ENCODE measurements around the gene PPARG.

The PPARG gene

DNA sequence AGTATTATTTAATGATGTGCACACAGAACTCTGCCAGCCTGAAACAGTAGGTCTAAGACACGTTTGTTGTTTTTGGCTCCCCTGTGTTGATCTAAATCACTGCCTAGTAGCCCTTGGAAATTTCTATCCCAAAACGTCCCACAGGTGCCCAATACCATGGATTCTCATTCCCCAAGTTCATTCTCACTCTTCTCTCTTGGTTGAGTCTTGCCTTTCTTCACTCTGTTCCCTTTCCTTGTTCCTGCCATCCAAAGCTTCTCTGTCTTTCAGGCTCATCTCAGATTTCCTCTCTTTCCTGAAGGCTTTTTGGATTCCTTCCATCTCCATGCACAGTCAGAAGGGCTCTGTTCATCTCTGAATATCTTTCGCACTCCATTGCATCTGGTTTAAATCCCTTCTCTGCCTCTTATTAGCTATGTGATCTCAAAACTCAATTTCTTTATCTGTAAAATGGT, 54.2 kb downstream of the PPARG start:
- no peak for DNase-seq (ENCODE audit: low read depth in 2 of 2)

DNA sequence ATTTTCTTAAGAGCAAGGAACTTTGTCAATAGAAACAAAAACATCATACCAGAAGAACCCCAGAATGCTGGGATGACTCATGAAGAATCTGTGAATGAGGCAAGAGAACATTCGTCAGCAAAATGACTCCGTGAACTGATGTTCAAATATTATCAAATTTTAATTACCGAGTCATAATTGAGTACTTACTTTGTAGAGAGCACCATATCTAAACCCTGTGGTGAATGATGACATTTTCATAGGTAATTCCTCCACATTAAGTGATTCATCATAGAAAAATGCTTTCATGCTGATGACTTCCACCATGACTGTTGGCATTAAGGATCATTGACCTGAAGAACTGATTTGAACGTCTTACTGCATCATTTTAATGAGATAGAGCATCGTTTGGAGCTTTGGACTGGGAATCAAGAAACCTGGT, 56.3 kb downstream of the PPARG start:
- DNase-seq (ENCODE audit: low read depth in 2 of 2) = no peak

DNA sequence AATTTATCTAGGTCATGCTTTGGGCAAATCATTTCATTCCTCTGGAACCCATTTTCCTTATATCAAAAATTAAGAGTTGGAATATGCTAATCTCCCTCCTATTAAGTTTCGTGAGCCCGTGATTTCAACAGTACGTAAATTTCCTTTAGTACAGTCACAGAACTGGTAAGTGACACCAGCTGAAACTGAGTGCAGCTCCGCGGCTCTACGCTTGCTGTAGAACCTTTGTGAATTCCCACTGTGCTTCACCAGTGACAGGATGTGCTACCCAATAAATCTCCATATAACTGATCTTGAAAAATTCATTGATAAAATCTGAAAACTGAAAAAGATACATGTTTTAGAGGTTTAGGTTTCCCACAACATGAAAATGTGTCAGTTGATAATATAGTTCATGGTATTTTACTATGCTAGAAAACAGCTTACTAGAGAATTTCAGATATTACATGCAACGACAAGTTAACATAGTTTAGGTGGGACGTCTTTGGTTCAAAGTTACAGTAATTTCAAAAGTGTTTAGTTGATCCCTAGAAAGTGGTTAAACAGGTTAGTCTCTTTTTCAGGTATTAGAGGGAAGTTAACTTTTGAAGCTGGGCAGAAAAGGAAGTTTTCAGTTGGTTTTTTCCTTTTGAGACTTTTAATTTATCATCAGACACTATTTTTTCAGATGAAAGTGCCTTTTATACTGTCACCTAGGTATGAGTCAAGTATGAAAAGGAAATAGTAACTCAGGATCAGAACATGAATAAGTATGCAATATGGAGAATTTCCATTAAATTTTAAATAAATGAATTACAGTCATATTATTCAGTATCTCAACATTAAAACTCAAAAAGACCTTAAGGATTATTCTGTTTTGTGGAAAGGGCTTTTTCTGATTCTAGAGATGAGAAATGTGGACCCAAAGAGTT, 57.0 kb downstream of the PPARG start:
- no peak for DNase-seq (ENCODE audit: low read depth in 2 of 2)

DNA sequence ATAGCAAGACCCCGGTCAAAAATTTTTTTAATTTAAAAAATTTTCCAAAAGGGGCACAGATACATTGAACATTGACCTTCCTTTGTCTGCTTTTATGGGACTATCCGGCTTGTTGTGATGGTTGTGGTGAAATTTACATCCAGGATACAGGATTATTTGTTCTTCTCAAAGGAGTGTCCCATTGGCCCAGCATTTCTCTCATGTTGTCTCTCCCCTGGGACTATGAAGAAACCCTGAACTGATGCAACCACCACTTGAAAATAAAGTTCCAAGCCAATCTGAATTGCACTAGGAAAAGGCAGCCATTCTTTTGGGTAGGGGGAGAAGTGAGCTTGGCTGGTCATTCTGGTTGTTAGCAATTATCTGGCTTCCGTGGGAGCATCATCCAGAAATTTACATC, 58.4 kb downstream of the PPARG start:
- no peak for DNase-seq (ENCODE audit: low read depth in 2 of 2)

DNA sequence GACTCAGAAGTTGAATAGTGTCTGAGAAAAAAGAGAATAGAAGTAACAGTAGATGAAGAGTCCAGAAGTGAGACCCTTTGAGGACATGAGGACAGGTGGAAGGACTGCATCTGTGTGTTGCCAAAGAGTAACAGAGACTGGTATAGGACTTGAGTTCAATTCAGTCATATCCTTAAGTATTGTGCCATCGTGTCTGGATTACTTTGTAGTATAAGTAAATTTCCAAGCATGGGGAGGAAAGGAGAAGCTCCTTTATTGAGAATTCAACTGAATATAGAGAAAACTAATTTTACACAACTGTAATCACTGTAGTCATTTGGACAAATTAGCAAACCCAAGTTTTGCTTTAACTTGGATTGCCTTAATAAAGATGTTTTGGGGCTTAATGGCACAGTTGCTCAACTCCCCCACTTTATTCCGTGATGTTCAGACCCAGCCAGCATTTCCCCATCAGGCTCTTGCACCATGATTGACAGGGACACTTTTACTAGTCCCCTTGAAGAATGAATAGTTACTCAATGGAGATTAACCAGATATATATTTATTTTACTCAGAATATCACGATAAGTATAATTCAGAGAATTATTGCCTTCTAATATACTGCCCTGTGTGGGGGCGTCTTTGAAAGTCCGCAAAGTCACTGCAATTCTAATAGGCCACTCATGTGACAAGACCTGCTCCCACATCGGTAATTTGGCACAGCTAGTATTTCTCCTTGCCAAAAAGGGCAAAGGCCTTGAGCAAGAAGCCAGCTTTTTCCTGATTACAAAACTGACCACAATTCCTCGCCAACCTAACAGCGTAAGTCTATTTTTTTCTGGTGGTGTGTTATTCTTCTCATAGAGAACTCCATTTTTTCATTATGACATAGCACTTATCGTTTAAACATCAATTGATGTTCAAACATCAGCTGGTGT, 61.3 kb downstream of the PPARG start:
- DNase-seq (ENCODE audit: low read depth in 2 of 2) = no peak

DNA sequence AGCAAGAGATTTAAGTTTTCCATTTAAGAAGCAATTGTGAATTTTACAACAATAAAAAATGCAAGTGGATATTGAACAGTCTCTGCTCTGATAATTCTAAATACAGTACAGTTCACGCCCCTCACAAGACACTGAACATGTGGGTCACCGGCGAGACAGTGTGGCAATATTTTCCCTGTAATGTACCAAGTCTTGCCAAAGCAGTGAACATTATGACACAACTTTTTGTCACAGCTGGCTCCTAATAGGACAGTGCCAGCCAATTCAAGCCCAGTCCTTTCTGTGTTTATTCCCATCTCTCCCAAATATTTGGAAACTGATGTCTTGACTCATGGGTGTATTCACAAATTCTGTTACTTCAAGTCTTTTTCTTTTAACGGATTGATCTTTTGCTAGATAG, 62.3 kb downstream of the PPARG start:
- no peak for DNase-seq (ENCODE audit: low read depth in 2 of 2)

DNA sequence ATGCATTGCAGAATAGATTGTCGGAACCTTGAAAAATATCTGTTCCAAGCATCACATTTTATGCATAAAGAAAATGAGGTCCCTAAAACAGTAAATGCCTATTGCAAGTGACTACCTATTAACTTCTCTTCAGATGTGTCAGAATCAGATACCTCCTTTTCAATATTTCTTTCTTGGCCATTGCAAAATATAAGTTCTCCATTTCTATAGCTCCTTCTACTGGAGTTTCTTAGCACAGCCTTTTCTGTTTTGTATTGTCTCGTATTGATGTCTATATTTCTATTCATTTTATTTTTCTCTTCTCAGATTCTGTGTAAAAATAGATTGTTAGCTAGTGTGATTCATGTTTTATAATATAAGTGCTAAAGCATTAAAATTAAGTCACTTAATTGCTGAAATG, 63.4 kb downstream of the PPARG start:
- DNase-seq (ENCODE audit: low read depth in 2 of 2) = no peak

DNA sequence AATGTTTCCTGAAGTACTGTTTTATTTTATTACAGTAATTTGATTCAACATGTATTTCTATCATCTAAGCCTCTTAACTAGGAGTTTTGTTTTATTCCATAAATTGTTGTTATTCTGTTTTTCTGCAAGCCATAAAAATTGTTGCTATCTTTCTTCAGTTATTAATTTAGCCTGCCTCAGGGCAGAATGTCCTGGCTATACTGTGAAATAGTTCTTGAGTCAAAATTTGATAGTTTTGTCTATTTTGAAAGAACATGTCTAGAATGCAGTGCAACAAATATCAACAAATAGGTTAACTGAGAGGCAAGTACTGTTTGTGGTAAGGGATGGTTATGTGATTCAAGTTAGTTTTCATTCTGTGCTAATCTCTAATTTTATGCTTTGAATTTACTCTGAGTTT, 63.9 kb downstream of the PPARG start:
- no peak for DNase-seq (ENCODE audit: low read depth in 2 of 2)

DNA sequence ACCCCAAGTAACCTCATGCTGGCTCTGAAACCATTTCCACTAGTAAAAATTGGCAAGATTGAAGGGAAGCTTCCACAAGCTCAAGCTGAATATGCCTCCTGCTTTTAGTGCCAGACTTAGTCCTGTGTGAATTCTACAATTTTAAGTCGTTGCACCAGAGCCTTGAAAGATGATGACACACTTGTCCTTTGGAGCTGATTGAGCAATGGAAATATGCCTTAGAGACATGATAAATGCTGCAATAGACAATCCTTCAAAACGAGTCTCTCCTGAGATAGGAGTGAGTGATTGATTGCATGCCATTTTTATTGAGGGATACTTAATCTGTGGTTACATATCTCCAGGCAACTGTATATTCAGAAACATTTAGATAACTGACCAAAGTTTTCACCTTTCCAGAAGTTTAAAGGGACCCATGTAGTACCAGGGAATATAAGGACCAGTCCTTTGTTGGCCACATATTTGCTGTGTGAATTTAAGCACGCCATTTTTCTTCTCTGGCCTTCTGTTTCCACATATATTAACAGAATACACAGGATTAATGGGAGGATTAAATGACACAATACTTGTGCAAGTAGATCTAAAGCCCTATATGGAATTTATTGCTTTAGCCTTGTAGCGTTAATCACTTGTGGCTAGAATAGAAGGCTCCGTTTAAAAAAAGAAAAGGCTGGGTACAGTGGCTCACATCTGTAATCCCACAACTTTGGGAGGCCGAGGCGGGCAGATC, 65.1 kb downstream of the PPARG start:
- no peak for DNase-seq (ENCODE audit: low read depth in 2 of 2)

DNA sequence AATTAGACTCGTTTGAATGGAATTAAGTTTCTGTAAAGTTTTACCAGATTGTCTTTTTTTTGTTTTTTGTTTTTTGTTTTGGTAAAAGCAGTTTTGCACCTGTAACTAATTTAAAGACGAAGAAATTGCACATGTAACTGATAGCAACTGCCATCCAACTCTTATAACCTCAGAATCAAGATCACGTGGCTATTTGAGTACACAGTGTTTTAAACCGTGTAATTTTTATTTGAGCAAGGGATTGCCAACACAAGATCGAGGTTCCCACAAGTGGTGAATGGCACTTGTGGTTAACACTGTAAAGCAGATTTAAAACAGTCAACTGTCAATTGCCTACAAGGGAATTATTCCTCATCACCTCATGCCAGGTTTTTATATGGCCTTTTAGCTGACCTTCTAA, 67.3 kb downstream of the PPARG start:
- DNase-seq (ENCODE audit: low read depth in 2 of 2) = no peak

DNA sequence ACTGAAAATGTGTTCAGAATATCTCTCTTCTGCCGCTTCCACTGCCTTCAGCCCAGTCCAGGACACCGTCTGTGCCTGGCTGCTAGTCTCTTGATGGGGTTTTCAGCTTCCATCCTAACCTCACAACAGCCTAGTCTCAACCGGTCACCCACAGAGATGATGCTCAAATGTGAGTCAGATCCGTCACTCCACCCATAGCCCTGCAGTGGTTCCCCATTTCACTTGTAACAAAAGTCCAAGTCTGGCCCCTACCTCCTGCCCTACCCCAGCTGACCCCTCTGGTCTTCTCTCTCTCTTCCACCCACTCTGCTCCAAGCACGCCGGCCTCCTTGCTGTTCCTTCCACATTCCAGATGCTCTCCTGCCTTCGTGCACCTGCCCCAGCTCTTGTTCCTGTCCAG, 68.1 kb downstream of the PPARG start:
- no peak for DNase-seq (ENCODE audit: low read depth in 2 of 2)

DNA sequence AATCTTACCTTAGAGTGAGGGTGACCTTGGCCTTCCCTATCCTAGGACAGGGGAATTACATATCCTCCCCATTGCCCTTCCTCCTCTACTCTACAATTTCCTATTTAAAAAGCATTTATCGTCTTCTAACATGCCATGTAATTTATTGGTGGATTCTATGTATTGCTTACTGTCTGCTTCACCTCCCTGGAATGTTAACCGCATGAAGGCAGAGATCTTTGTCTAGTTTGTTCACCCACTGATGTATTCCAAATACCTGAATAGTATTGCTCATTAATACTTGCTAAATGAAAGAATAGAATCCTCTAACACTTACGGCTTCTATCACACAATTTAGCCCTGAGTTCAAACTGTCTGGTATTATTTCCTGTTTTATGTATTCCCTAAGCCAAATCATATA, 68.6 kb downstream of the PPARG start:
- DNase-seq (ENCODE audit: low read depth in 2 of 2) = no peak

DNA sequence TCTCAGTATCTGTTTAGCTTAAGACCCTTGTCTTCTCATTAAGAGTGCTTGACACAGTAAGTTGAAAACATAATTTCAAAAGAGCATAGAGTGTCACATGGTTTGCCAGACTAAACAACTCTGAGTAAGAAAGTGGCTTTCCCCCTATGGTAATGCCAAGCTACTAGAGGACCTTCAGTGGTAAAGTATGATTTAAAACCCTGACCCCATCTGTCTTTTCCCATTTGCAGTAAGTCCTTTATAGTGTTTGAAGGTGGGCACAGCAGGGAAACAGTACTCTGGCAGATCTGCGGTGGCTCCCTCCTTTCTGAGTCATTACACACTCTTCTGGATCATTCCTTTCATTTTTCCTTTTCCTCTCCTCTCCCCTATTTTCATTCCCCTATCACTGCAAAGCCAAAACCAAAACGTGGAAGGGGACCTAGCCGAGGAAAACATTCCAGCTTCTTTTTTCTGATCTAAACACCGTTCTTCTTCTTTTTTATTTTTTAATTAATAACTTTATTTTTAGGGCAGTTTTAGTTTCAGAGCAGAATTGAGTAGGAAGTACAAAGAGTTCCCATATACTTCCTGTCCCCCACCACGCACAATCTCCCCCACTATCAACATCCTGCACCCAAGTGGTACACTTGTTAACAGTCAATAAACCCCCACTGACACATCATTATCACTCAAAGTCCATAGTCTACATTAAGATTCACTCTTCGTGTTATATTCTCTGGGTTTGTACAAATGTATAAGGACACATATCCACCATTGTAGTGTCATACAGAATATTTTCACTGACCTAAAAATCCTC, 74.7 kb downstream of the PPARG start:
- DNase-seq (ENCODE audit: low read depth in 2 of 2) = no peak

DNA sequence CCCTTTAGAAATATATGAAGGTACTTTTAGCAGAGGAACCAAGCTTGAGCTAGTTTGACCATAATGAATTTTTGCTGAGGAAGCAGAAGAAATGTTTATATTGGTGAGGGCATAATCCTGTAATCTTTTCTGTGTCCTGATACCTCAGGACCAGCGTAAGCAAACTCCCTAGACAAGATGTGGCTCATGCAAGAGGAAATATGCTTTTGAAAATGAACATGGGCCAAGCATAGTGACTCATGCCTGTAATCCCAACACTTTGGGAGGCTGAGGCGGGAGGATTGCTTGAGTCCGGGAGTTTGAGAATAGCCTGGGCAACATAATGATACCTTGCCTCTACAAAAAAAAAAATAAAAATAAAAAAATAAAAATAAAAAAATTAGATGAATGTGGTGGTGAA, 78.5 kb downstream of the PPARG start:
- no peak for DNase-seq (ENCODE audit: low read depth in 2 of 2)

DNA sequence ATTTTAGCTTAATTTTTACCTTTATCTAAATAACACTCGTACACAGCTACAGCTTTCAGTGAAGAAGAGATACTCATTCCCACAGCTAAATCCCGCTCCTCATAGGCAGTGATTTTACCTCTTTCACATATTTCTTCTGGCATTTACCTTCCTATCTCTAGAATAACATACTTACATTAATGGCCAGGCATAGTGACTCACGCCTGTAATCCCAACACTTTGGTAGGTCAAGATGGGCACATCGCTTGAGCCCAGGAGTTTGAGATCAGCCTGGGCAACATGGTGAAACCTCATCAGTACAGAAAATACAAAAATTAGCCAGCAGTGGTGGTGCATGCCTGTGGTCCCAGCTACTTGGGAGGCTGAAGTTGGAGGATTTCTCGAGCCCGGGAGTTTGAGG, 80.2 kb downstream of the PPARG start:
- no peak for DNase-seq (ENCODE audit: low read depth in 2 of 2)

DNA sequence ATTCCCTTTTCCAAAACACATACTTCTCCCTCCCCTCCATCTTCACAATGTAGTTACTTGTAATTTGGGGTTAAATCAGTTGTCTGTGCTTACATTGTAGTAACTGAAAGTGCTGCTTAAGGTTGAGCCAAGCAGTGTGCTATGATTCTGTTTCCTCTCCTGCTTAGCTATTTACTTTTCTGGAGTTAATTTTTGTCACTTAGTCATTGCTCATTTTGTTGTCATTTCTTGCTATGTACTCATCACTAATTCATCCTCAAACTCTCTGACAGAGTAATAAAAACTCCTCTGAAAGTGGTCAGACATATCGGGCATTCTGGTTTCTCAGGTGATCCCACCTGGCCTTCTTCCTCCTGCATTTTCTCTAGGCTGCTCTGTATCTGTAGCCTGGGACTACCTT, 80.7 kb downstream of the PPARG start:
- no peak for DNase-seq (ENCODE audit: low read depth in 2 of 2)

DNA sequence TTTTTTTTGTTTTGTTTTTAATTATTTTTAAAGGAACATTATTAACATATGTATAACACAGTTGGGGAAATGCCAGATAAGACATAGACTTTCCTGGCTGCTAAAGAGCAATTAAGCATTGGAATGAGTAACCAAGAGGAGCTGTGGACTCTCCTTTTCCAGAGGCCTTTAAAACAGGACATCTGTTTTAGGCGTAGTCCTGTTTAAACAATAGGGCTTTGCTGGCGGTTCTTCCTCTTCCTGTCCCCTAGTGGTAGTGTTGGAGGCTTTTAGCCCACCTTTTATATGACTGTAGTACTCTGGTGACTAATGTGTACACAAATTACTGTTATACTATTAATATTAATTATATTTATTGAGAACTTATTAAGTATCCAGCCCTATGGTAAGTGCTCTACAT, 81.9 kb downstream of the PPARG start:
- no peak for DNase-seq (ENCODE audit: low read depth in 2 of 2)

DNA sequence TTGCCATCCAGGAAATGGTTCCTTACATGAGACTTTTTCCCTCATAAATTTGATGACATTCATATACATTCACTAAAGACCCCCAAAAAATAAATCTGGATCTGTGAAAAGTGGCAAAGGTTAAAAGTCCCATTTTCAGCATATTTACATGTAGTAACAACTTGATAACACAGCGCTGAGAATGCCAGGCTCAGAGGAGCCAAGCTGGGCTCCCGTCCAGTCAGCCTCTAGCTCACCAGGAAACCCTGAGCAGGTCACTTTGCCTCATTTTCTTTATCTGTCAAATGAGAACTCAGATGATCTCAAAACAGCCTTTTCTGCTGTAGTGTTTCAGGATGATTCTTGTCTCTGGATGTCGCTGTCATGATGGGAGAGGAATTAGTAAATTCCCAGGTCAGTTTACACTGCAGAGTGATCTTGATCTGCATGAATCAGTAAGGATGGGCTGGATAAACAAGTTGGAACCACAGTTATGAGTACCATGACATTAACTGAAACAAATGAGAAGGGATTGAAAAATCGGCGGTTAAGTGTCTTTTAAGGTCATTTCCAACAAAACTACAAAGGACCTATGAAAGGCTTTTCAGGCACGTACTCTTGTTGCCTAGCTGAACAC, 82.8 kb downstream of the PPARG start:
- DNase-seq (ENCODE audit: low read depth in 2 of 2) = no peak

DNA sequence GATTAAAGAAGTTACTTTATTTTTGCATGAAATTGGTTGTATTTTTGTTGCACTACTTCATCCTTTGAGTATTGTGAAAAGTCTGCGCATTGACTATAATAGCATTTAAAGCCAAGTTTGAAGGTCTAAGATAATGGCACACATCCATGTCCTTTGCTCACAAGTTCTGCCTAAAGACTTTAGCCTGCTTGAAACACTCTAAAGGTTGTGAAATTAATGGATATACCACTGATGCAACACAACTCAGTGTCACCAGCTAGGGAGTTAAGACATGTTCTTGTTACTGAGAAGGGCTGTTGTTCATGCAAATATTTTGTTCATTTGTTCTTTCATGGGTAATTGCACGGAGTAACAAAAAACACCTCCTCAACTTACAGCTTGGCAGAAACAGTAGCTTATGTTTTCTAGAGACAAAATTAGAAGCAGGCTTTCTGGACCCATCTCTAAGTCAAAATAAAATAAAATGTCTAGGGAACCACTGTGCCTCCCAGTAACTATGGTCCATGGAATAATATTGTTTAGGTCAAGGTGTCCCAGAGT, 83.9 kb downstream of the PPARG start:
- DNase-seq (ENCODE audit: low read depth in 2 of 2) = no peak

DNA sequence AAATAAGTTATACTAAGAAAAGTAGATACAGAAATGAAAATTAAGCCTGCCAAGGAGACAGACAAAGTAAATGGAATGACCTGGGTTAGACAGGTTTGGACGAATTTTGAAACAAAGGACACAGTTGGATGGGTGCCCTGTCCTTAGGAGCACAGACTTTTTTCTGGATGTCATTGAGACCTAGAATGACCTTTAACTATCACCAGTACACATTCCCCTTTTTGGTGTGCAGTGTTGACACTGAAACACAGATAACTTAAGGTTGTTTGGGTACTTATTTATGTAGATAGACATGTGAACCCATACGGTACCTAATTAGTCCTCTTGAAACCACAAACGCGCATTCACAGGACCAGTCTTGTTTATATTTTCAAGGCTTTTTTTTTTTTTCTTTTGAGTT, 86.7 kb downstream of the PPARG start:
- no peak for DNase-seq (ENCODE audit: low read depth in 2 of 2)
